Panc1 (cell line): ENCODE results near the gene PEX19. TPM values are rescaled to one million over a fixed set of nuclear protein-coding genes. Genes with fewer than 3 reads are reported as not detected.

Experiments used
- ATAC-seq: fragments of 200-7000 bp; cut with Tn5 transposase; 2 replicates; pipeline ENCODE4 v1.9.1; 2020; ENCODE audit warnings: mild to moderate bottlenecking, moderate library complexity
- BruUV-seq: library from RNA; stranded (reverse); fragments of 400-500 nt; replicated peaks from 2 replicates; lab custom pipeline; 2021; lab: Mats Ljungman, UMichigan
- CTCF ChIA-PET: fragments of 300-600 bp; sonication (Branson Sonifier 250); formaldehyde crosslinking; loops from one replicate; lab custom pipeline; 2022; ENCODE audit warnings: antibody characterized with exemption; lab: Charles Lee
- POLR2A ChIA-PET: fragments of 300-600 bp; sonication (Branson Sonifier 250); formaldehyde crosslinking; loops from one replicate; lab custom pipeline; 2022; ENCODE audit warnings: antibody characterized with exemption; lab: Charles Lee
- DNase-seq: peaks from one replicate; pipeline ENCODE4 v3.0.0-alpha.2; 2010; ENCODE audit warnings: low read depth, low spot score
- H3K27ac ChIP-seq: 2 replicates; pipeline ENCODE4 v1.5.1; 2011; ENCODE audit warnings: mild to moderate bottlenecking, low read length, inconsistent platforms
- H3K27me3 ChIP-seq: fragments of 200-500 bp; sonication (Bioruptor generic); 2 replicates; pipeline ENCODE4 v1.6.0; 2014; ENCODE audit warnings: low read length, inconsistent platforms; ENCODE audit not compliant: control insufficient read depth, insufficient read depth
- H3K36me3 ChIP-seq: fragments of 200-500 bp; sonication (Bioruptor generic); 2 replicates; pipeline ENCODE4 v1.5.1; 2014; ENCODE audit warnings: inconsistent platforms, mild to moderate bottlenecking, low read length, moderate library complexity; ENCODE audit not compliant: control insufficient read depth, insufficient read depth
- H3K4me1 ChIP-seq: 2 replicates; pipeline ENCODE4 v1.5.1; 2011; ENCODE audit warnings: inconsistent platforms, mild to moderate bottlenecking, low read length, moderate library complexity; ENCODE audit not compliant: control insufficient read depth, insufficient read depth
- H3K4me3 ChIP-seq, 2 experiments: 2 replicates each; pipeline ENCODE4 v1.5.1; 2011 to 2012; ENCODE audit warnings: low read depth in 2 of 2, low read length in 2 of 2, mild to moderate bottlenecking in 2 of 2, inconsistent platforms in 1 of 2, moderate library complexity in 1 of 2
- H3K9me3 ChIP-seq: fragments of 200-500 bp; sonication (Bioruptor generic); 2 replicates; pipeline ENCODE4 v1.5.1; 2014; ENCODE audit warnings: low read depth, mild to moderate bottlenecking, inconsistent platforms, low read length, moderate library complexity; ENCODE audit not compliant: control insufficient read depth, insufficient read depth
- CTCF ChIP-seq: fragments of 450-650 bp; IDR thresholded peaks from 2 replicates; pipeline ENCODE4 v1.5.1; 2017; ENCODE audit warnings: mild to moderate bottlenecking
- POLR2AphosphoS5 ChIP-seq: IDR thresholded peaks from 2 replicates; pipeline ENCODE4 v1.6.1; 2012; ENCODE audit warnings: mild to moderate bottlenecking, low read depth, low read length, moderate library complexity
- REST ChIP-seq, 2 experiments: IDR thresholded peaks; 2 replicates each; pipeline ENCODE4 v1.6.1; 2011 to 2012; ENCODE audit warnings: low read depth in 2 of 2, control low read depth in 1 of 2, low read length in 1 of 2, mild to moderate bottlenecking in 1 of 2, moderate library complexity in 1 of 2; ENCODE audit not compliant: insufficient read depth in 1 of 2
- SIN3A ChIP-seq: IDR thresholded peaks from 2 replicates; pipeline ENCODE4 v1.6.1; 2012; ENCODE audit warnings: low read depth, mild to moderate bottlenecking, low read length, moderate library complexity, borderline replicate concordance; ENCODE audit not compliant: insufficient read depth
- TCF7L2 ChIP-seq: IDR thresholded peaks from 2 replicates; pipeline ENCODE4 v1.6.1; 2011; ENCODE audit warnings: mild to moderate bottlenecking, low read depth, low read length, inconsistent platforms
- in situ Hi-C: cut with HindIII; loops from 2 replicates; pipeline ENCODE4 v1.10.0; 2016; ENCODE audit warnings: low sequenced_read_pairs, low pct_unique_long_range_greater_than_20kb
- intact Hi-C: fragments of 100-400 bp; cut with micrococcal nuclease; formaldehyde crosslinking; loops from one replicate; pipeline ENCODE4 v1.10.0; 2022; ENCODE audit not compliant: unreplicated experiment
- total RNA-seq: library from RNA; stranded (reverse); gene quantifications from one replicate; pipeline ENCODE4 v1.2.1, GENCODE V29; 2021; ENCODE audit not compliant: unreplicated experiment

Gene PEX19
- total RNA-seq, 1 experiment from 2014 or later: 55.1 TPM

GRCh38 chr1:160282807-160283206, 2.1 kb downstream of the PEX19 start:
- in situ Hi-C loops: no loop called here
- Histone ChIP-seq H3K4me3 (no peak overlapping the region), H3K9me3 (no peaks in the 10 kb centered on the region), H3K4me1 (0 out of 2 replicates have a peak, but pooled peaks cover 5% of the 10 kb centered on the region), H3K36me3 (peaks cover 15% of the 10 kb centered on the region), H3K27me3 (no peaks in the 10 kb centered on the region), H3K27ac (no peak overlapping the region)
- TF ChIP-seq CTCF (no peak), REST (IDR thresholded peaks at IDR 0.05; ENCODE audit: insufficient read depth in 1 of 2, low read depth in 2 of 2, low read length in 1 of 2) (no peak), SIN3A (no peak), TCF7L2 (no peak), POLR2AphosphoS5 (no peak)
- ChIA-PET POLR2A (no interaction called here), CTCF (no interaction called here)
- intact Hi-C loops: no loop called here
- no TSS peak for BruUV-seq
- DNase-seq: no peak
- no peak for ATAC-seq

GRCh38 chr1:160277987-160278386, 6.9 kb downstream of the PEX19 start:
- DNase-seq: no peak
- Histone ChIP-seq H3K4me3 (no peak overlapping the region), H3K4me1 (no peaks in the 10 kb centered on the region), H3K27ac (no peak overlapping the region), H3K27me3 (no peaks in the 10 kb centered on the region), H3K36me3 (peaks cover 12% of the 10 kb centered on the region; the same call in 1 of the 2 replicates), H3K9me3 (no peaks in the 10 kb centered on the region)
- no peak for TF ChIP-seq TCF7L2
- TF ChIP-seq SIN3A: no peak
- no peak for TF ChIP-seq REST (IDR thresholded peaks at IDR 0.05; ENCODE audit: insufficient read depth in 1 of 2, low read depth in 2 of 2, low read length in 1 of 2)
- TF ChIP-seq POLR2AphosphoS5: no peak
- TF ChIP-seq CTCF: no peak
- BruUV-seq: no TSS peak
- in situ Hi-C loops (no loop called here), intact Hi-C loops (no loop called here)
- no peak for ATAC-seq
- ChIA-PET POLR2A (interaction anchor here (0.6 kb wide), 1 partner anchor 118 kb away, joined by 3 read pairs; no protein-coding TSS in a partner anchor), CTCF (no interaction called here)
